ENCODE results near the gene SYMPK. TPM values are rescaled to one million over a fixed set of nuclear protein-coding genes. Genes with fewer than 3 reads are reported as not detected.

SYMPK gene
- polyA plus RNA-seq, 1 donor, result 34.5 TPM

DNA sequence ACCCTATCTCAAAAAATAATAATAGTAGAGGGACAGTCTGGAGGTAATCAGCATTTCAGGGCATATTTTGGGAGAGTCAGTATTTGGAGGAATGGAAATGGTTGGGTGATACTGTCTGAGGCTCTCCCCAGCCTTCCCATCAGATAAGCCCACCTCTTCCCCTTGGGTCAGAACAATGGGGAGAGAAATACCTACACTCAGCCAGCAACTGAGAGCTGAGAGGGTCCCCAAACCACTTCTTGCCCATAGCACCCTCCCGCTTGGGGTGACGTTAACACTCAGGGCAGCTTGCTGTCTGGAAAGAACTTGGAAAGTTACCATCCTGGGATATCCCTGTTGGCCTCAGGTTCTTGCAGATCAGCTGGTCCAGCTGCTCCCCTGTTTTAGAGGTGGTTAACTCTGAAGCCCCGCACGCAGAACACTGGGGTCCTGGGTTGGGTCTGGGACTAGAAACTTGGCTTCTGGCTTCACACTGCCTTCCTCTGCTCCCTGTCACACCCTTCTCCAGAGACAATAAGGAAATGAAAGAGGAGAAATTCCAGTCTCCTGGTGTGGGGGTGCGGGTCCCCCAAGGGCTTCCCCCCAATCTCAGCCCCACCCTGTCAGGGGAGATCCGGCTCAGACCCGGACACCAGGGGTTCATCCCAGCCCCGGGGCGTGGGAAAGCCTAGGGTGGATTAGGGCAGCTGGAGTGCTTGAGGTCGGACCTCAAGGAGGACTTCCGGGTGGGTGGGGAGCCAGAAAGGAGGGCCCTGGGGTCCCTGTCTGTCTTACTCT lies 3.6 kb upstream of the SYMPK start:
- DNase-seq (ENCODE audit: low read depth), result no peak

GRCh38 chr19:45865269-45865948 lies 2.5 kb upstream of the SYMPK start:
- no peak for DNase-seq (ENCODE audit: low read depth)

- no peak for DNase-seq (ENCODE audit: low read depth)
Measured at GRCh38 chr19:45864629-45865082, 1.7 kb upstream of the SYMPK start.

GRCh38 chr19:45863840-45864628 lies 1.1 kb upstream of the SYMPK start, which contains the start of gene FOXA3:
FOXA3 (plus strand) TSS chr19:45864326; CDS start chr19:45864457, 131 bp downstream.
- no peak for DNase-seq (ENCODE audit: low read depth)

- DNase-seq (ENCODE audit: low read depth), result no peak
Measured at GRCh38 chr19:45863335-45863839, 440 bp upstream of the SYMPK start.

DNA sequence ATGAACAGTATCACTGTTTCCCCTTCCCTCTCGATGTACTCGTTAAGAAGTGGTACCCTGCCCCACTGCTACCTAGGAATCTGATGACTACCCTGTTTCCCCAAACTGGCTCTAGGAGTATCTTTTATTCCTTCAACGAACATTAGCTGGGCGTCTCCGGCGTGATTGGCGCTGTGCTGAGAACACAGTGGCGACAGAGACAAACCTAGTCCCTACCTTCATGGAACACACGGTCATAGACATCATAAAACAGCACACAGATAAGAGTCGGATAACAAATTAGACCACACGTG lies 730 bp downstream of the SYMPK start:
- no peak for DNase-seq (ENCODE audit: low read depth)

- DNase-seq (ENCODE audit: low read depth), result no peak
Measured at GRCh38 chr19:45860359-45861259, 2.3 kb downstream of the SYMPK start.

DNA sequence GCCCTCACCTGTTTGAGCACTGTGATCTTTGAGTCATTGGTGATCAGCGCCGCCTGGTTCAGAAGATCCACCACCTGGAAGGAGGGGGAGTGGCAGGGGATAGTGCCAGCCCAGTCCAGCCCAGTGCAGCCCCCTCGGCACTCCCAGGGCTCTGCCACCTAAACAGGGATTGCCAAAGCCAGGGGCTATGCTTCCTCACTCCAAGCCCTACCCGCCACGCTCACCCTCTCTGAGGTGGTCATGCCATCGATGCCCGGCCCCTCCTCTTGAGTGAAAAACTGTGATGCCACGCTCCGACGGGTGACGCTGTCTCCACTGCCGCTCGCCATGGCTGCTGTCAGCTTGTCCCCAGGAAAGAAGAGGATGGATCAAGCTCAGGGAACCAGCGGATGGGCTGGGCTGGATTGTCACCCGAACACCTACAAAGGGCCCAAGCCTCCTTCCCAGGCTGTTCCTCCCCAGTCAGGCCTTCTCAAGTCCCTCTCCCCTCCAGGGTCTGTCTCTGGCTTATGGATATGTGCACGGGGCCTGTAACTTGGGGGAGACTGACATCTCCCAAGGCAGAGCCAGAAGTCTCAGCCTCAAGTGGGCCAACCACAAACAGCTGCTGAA lies 8.7 kb downstream of the SYMPK start:
- DNase-seq (ENCODE audit: low read depth), result no peak

- no peak for DNase-seq (ENCODE audit: low read depth)
Measured at GRCh38 chr19:45852983-45853382, 10.0 kb downstream of the SYMPK start.

- DNase-seq (ENCODE audit: low read depth), result no peak
Measured at GRCh38 chr19:45852145-45852750, 10.7 kb downstream of the SYMPK start.

- no peak for DNase-seq (ENCODE audit: low read depth)
Measured at GRCh38 chr19:45848922-45849321, 14.0 kb downstream of the SYMPK start.

DNA sequence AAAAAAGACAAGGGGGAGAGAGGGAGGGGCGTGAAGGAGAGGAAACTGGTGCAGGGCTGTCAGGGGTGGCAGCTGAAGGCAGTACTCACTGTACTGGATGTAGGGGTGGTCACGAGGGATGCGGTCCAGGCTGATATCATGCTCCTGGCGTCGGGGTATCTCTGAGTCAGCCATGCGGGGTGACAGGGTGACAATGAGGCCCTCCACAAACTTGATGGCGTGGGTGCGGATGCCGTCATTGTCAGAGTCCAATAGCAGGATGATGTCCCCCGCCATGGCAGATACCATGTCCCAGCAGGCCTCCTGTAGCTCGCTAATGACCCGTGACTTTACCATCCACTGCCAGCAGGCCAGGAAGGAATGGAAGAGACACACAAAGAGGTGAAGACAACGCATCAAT lies 15.3 kb downstream of the SYMPK start:
- no peak for DNase-seq (ENCODE audit: low read depth)

- DNase-seq (ENCODE audit: low read depth), result no peak
Measured at GRCh38 chr19:45842198-45842597, 20.7 kb downstream of the SYMPK start.

DNA sequence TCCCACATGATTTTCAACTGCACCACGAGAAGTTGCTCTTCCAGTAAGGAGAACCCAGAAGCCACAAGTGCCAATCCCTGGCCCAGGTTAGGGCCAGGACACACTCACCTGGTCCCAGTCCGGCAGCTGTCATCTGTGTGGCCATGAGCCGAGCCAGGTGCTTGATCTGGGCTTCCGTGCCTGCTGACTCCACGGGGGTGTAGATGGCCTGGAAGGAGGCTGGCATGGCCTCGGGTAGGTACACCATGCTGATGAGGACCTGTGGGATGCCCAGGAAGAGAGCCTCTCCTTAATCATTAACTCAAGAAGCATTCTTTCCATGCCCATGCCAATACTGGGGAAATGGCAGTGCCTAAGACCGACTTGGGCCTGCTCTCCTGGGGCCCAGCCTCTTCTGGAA lies 28.0 kb downstream of the SYMPK start:
- DNase-seq (ENCODE audit: low read depth), result no peak

GRCh38 chr19:45828945-45829344 lies 34.0 kb downstream of the SYMPK start:
- no peak for DNase-seq (ENCODE audit: low read depth)

DNA sequence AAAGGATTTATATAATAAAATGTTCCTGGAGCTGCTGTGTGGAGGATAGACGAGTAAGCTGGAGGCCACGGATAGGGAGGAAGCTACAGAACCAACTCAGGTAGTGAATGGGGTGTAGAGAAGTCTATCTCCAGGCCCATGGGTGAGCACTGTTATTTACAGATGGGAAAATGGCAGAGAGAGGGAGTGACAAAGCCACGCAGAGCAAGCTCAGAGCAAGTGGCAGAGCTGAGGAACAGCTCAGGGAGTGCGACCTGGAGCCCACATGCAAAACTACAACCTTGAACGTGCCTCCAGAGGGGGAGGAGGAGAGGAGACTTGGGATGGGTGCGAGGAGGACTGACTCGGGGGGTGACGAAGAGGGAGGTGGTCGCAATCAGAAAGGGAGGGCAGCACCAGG lies 34.4 kb downstream of the SYMPK start:
- DNase-seq (ENCODE audit: low read depth), result no peak

GRCh38 chr19:45827459-45828093 lies 35.4 kb downstream of the SYMPK start:
- no peak for DNase-seq (ENCODE audit: low read depth)

GRCh38 chr19:45826934-45827333 lies 36.0 kb downstream of the SYMPK start:
- no peak for DNase-seq (ENCODE audit: low read depth)

DNA sequence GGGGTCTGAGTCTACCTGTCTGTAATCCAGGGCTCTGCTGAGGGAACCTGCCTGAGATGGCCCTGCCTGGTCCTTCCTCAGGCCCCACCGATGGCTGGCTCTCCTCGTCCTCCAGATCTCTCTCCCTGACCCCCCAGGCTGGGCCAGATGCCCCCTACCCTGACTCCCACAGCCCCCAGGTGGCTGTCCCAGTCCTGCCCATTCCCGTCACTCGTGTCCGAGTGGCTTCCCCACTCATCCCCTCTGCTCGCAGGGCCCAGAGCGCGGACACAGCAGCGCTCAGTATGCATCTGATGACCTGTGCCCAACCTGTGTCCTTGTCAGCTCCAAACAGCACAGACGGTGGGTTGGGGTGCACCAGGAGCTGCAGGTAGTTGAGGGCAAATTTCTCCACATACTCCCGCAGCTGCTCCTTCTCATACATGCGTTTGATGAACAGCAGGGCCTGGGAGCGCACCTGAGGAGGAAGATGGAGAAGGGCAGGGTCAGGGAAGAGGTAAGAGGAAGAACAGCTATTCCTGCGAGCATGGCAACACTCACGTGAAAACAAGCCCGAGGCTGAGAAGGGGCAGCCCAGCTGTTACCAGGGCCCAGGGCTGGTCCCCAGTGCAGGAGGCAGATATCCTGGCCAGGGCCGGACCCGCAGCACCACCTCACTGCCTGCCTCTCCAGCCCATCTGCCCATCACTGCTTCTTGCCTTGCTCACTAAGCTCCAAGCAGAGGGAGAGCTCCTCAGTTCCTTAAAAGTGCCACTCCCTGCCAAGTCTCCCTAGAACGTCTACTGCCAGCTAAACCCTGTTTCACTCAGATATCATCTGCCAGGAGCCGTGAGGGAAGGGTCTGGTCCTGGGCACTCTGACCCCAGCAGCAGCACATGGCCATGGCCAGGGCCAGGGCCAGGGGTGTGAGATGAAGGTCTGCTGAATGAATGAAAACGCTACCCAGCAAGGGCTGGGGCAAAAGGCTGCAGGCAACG lies 36.7 kb downstream of the SYMPK start:
- no peak for DNase-seq (ENCODE audit: low read depth)

Measured in forelimb muscle (tissue), 1 donor.